ENCODE measurements around the gene GRIN2A.

The GRIN2A gene

GRCh38 chr16:10128397-10129258, 53.6 kb downstream of the GRIN2A start:
- DNase-seq, result no peak

GRCh38 chr16:10126686-10127085, 55.5 kb downstream of the GRIN2A start:
- DNase-seq, result no peak

GRCh38 chr16:10123141-10123540, 59.1 kb downstream of the GRIN2A start:
- DNase-seq, result no peak

- DNase-seq, result no peak
These were observed 59.7 kb downstream of the GRIN2A start for GRCh38 chr16:10122546-10122945.

- DNase-seq, result no peak
These were observed 60.3 kb downstream of the GRIN2A start for GRCh38 chr16:10121897-10122425.

GRCh38 chr16:10121491-10121890, 60.7 kb downstream of the GRIN2A start:
- no peak for DNase-seq

GRCh38 chr16:10120953-10121352, 61.3 kb downstream of the GRIN2A start:
- no peak for DNase-seq

- no peak for DNase-seq
These were observed 67.8 kb downstream of the GRIN2A start for GRCh38 chr16:10114409-10114808.

- DNase-seq, result no peak
These were observed 69.0 kb downstream of the GRIN2A start for GRCh38 chr16:10113248-10113647.

- no peak for DNase-seq
These were observed 70.2 kb downstream of the GRIN2A start for GRCh38 chr16:10112021-10112420.

GRCh38 chr16:10111156-10111761, 71.0 kb downstream of the GRIN2A start:
- no peak for DNase-seq

GRCh38 chr16:10110552-10110951, 71.7 kb downstream of the GRIN2A start:
- no peak for DNase-seq

- no peak for DNase-seq
These were observed 75.1 kb downstream of the GRIN2A start for GRCh38 chr16:10107081-10107480.

GRCh38 chr16:10103700-10104099, 78.5 kb downstream of the GRIN2A start:
- DNase-seq, result no peak

- DNase-seq, result no peak
These were observed 79.1 kb downstream of the GRIN2A start for GRCh38 chr16:10103118-10103517.

- no peak for DNase-seq
These were observed 81.4 kb downstream of the GRIN2A start for GRCh38 chr16:10100829-10101228.

- DNase-seq, result no peak
These were observed 83.2 kb downstream of the GRIN2A start for GRCh38 chr16:10098991-10099390.

GRCh38 chr16:10097271-10097670, 85.0 kb downstream of the GRIN2A start:
- DNase-seq, result no peak

- DNase-seq, result no peak
These were observed 88.7 kb downstream of the GRIN2A start for GRCh38 chr16:10093576-10093975.

- DNase-seq, result no peak
These were observed 91.4 kb downstream of the GRIN2A start for GRCh38 chr16:10090816-10091215.

GRCh38 chr16:10088380-10088793, 93.8 kb downstream of the GRIN2A start:
- DNase-seq, result no peak

- DNase-seq, result no peak
These were observed 95.1 kb downstream of the GRIN2A start for GRCh38 chr16:10087151-10087550.

GRCh38 chr16:10086620-10087019, 95.6 kb downstream of the GRIN2A start:
- no peak for DNase-seq
